Measurements from ENCODE around the gene PMM1.

DNA sequence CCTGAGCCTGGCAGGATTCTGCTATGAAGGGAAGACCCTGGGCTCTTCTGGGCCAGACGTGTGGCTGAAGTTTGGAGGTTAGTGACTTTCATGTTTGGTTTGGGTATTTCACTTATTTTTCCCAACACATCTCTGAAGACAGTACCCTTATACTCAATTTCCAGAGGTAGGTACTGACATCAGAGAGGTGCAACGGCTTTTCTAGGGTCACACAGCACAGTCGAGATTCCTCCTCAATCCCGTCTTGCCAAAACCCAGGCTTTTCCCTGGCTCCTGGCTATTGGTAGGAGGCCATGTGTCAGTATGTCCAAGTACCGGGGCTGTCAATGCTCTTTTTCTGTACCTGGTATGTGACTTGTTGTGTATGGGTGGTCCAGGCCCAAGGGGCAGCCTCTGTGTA is 6.1 kb upstream of the PMM1 start:
- TF ChIP-seq, protein P1, sequence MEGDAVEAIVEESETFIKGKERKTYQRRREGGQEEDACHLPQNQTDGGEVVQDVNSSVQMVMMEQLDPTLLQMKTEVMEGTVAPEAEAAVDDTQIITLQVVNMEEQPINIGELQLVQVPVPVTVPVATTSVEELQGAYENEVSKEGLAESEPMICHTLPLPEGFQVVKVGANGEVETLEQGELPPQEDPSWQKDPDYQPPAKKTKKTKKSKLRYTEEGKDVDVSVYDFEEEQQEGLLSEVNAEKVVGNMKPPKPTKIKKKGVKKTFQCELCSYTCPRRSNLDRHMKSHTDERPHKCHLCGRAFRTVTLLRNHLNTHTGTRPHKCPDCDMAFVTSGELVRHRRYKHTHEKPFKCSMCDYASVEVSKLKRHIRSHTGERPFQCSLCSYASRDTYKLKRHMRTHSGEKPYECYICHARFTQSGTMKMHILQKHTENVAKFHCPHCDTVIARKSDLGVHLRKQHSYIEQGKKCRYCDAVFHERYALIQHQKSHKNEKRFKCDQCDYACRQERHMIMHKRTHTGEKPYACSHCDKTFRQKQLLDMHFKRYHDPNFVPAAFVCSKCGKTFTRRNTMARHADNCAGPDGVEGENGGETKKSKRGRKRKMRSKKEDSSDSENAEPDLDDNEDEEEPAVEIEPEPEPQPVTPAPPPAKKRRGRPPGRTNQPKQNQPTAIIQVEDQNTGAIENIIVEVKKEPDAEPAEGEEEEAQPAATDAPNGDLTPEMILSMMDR (IDR thresholded peaks at IDR 0.05; ENCODE audit: poor library complexity, severe bottlenecking) = no peak
- TF ChIP-seq SMC3 (conservative IDR thresholded peaks at IDR 0.05; ENCODE audit: poor library complexity) (no peak), EZH2 (IDR thresholded peaks at IDR 0.05; ENCODE audit: borderline replicate concordance, insufficient read depth, low read length, poor library complexity, severe bottlenecking) (no peak), EP300 (conservative IDR thresholded peaks at IDR 0.05; ENCODE audit: poor library complexity, severe bottlenecking) (no peak)
- TF ChIP-seq, protein P2, sequence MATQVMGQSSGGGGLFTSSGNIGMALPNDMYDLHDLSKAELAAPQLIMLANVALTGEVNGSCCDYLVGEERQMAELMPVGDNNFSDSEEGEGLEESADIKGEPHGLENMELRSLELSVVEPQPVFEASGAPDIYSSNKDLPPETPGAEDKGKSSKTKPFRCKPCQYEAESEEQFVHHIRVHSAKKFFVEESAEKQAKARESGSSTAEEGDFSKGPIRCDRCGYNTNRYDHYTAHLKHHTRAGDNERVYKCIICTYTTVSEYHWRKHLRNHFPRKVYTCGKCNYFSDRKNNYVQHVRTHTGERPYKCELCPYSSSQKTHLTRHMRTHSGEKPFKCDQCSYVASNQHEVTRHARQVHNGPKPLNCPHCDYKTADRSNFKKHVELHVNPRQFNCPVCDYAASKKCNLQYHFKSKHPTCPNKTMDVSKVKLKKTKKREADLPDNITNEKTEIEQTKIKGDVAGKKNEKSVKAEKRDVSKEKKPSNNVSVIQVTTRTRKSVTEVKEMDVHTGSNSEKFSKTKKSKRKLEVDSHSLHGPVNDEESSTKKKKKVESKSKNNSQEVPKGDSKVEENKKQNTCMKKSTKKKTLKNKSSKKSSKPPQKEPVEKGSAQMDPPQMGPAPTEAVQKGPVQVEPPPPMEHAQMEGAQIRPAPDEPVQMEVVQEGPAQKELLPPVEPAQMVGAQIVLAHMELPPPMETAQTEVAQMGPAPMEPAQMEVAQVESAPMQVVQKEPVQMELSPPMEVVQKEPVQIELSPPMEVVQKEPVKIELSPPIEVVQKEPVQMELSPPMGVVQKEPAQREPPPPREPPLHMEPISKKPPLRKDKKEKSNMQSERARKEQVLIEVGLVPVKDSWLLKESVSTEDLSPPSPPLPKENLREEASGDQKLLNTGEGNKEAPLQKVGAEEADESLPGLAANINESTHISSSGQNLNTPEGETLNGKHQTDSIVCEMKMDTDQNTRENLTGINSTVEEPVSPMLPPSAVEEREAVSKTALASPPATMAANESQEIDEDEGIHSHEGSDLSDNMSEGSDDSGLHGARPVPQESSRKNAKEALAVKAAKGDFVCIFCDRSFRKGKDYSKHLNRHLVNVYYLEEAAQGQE (IDR thresholded peaks at IDR 0.05; ENCODE audit: borderline replicate concordance) = no peak

All from neural cell (in vitro differentiated cells).